Nephron progenitor cell (in vitro differentiated cells): ENCODE data around the gene PIAS1.

Experiments
- DNase-seq: peaks from one replicate; pipeline ENCODE4 v3.0.0; 2021
- H3K27ac Mint-ChIP-seq: 2 replicates; pipeline ENCODE4 v1.8.0; 2021; ENCODE audit warnings: mild to moderate bottlenecking, moderate library complexity, mixed read lengths
- H3K27me3 Mint-ChIP-seq: 2 replicates; pipeline ENCODE4 v1.8.0; 2021; ENCODE audit warnings: mild to moderate bottlenecking, low read depth, mixed read lengths; ENCODE audit not compliant: poor library complexity
- H3K36me3 Mint-ChIP-seq: 2 replicates; pipeline ENCODE4 v1.8.0; 2021; ENCODE audit warnings: low read depth, mixed read lengths
- H3K4me1 Mint-ChIP-seq: 2 replicates; pipeline ENCODE4 v1.8.0; 2021; ENCODE audit warnings: mixed read lengths
- H3K4me3 Mint-ChIP-seq: 2 replicates; pipeline ENCODE4 v1.8.0; 2021; ENCODE audit warnings: mild to moderate bottlenecking, moderate library complexity, mixed read lengths
- H3K9me3 Mint-ChIP-seq: 2 replicates; pipeline ENCODE4 v1.8.0; 2021; ENCODE audit warnings: mild to moderate bottlenecking, moderate library complexity, mixed read lengths
- CTCF ChIP-seq: fragments of 200-600 bp; sonication (generic); IDR thresholded peaks from 2 replicates; pipeline ENCODE4 v1.5.0; 2021; ENCODE audit warnings: antibody characterized with exemption

Gene PIAS1

GRCh38 chr15:68061602-68062001 lies 7.5 kb downstream of the PIAS1 start:
- no peaks in the 10 kb centered on the region for H3K9me3 Mint-ChIP-seq
- peaks cover 27% of the 10 kb centered on the region for H3K36me3 Mint-ChIP-seq
- H3K4me1 Mint-ChIP-seq, result peaks cover 37% of the 10 kb centered on the region
- DNase-seq, result no peak
- no peak for TF ChIP-seq CTCF
- H3K27me3 Mint-ChIP-seq, result no peaks in the 10 kb centered on the region
- no peak overlapping the region for H3K4me3 Mint-ChIP-seq
- no peak overlapping the region for H3K27ac Mint-ChIP-seq

- TF ChIP-seq CTCF, result no peak
- Mint-ChIP-seq H3K27me3 (no peaks in the 10 kb centered on the region), H3K4me3 (no peak overlapping the region), H3K9me3 (no peaks in the 10 kb centered on the region), H3K27ac (no peak overlapping the region), H3K4me1 (peaks cover 31% of the 10 kb centered on the region), H3K36me3 (peaks cover 33% of the 10 kb centered on the region)
- no peak for DNase-seq
Observed at GRCh38 chr15:68062214-68062613, 8.1 kb downstream of the PIAS1 start.

- Mint-ChIP-seq H3K36me3 (peaks cover 41% of the 10 kb centered on the region), H3K4me3 (no peak overlapping the region), H3K4me1 (peaks cover 23% of the 10 kb centered on the region), H3K27ac (peak overlapping the region; percentile 8), H3K27me3 (no peaks in the 10 kb centered on the region), H3K9me3 (peaks cover 4% of the 10 kb centered on the region)
- no peak for TF ChIP-seq CTCF
- no peak for DNase-seq
Observed at GRCh38 chr15:68062946-68063465, 8.9 kb downstream of the PIAS1 start.

GRCh38 chr15:68063606-68064005 lies 9.5 kb downstream of the PIAS1 start:
- DNase-seq, result no peak

GRCh38 chr15:68073576-68074288 lies 19.6 kb downstream of the PIAS1 start:
- no peaks in the 10 kb centered on the region for H3K27me3 Mint-ChIP-seq
- peaks cover 35% of the 10 kb centered on the region for H3K4me1 Mint-ChIP-seq
- peaks cover 25% of the 10 kb centered on the region for H3K9me3 Mint-ChIP-seq
- TF ChIP-seq CTCF, result no peak
- no peak overlapping the region for H3K4me3 Mint-ChIP-seq
- H3K27ac Mint-ChIP-seq, result peak overlapping the region; percentile 0
- no peak for DNase-seq
- peaks cover 54% of the 10 kb centered on the region for H3K36me3 Mint-ChIP-seq

More at GRCh38 chr15:68063606-68064005, 9.5 kb downstream of the PIAS1 start:
- TF ChIP-seq CTCF, result no peak
- Mint-ChIP-seq H3K27me3 (no peaks in the 10 kb centered on the region), H3K27ac (no peak overlapping the region), H3K4me3 (no peak overlapping the region), H3K36me3 (peaks cover 43% of the 10 kb centered on the region), H3K9me3 (peaks cover 6% of the 10 kb centered on the region), H3K4me1 (peaks cover 18% of the 10 kb centered on the region)
